HEK293 (cell line): ENCODE measurements around the gene TBC1D14.

Source experiments
- GFI1B ChIP-seq: fragments of 450-650 bp; formaldehyde crosslinking; IDR thresholded peaks from 2 replicates; pipeline ENCODE4 v1.5.1; 2016; ENCODE audit warnings: missing biosample characterization, missing genetic modification characterization
- KLF1 ChIP-seq: fragments of 450-650 bp; formaldehyde crosslinking; IDR thresholded peaks from 2 replicates; pipeline ENCODE4 v1.5.1; 2016; ENCODE audit warnings: missing biosample characterization, missing genetic modification characterization
- ZBTB20 ChIP-seq: fragments of 450-650 bp; formaldehyde crosslinking; IDR thresholded peaks from 2 replicates; pipeline ENCODE4 v1.5.1; 2016; ENCODE audit warnings: missing biosample characterization, missing genetic modification characterization
- ZNF132 ChIP-seq: fragments of 450-650 bp; formaldehyde crosslinking; IDR thresholded peaks from 2 replicates; pipeline ENCODE4 v1.5.1; 2017; ENCODE audit warnings: missing biosample characterization, missing genetic modification characterization, borderline replicate concordance
- ZNF157 ChIP-seq: fragments of 450-650 bp; formaldehyde crosslinking; IDR thresholded peaks from 2 replicates; pipeline ENCODE4 v1.5.1; 2016; ENCODE audit warnings: missing biosample characterization, missing genetic modification characterization
- ZNF341 ChIP-seq: fragments of 450-650 bp; formaldehyde crosslinking; IDR thresholded peaks from 2 replicates; pipeline ENCODE4; 2016; ENCODE audit warnings: low read depth, missing biosample characterization, missing genetic modification characterization
- ZNF394 ChIP-seq: fragments of 450-650 bp; formaldehyde crosslinking; IDR thresholded peaks from 2 replicates; pipeline ENCODE4 v1.5.1; 2016; ENCODE audit warnings: missing biosample characterization, missing genetic modification characterization, mild to moderate bottlenecking, moderate library complexity, borderline replicate concordance
- ZNF514 ChIP-seq: fragments of 450-650 bp; formaldehyde crosslinking; IDR thresholded peaks from 2 replicates; pipeline ENCODE4 v1.5.1; 2016; ENCODE audit warnings: missing biosample characterization, missing genetic modification characterization
- ZNF544 ChIP-seq: fragments of 450-650 bp; formaldehyde crosslinking; IDR thresholded peaks from 2 replicates; pipeline ENCODE4 v1.5.0; 2017; ENCODE audit warnings: missing biosample characterization, missing genetic modification characterization
- ZNF561 ChIP-seq: fragments of 450-650 bp; IDR thresholded peaks from 2 replicates; pipeline ENCODE4 v1.5.1; 2018; ENCODE audit warnings: missing biosample characterization, missing genetic modification characterization, borderline replicate concordance
- ZNF610 ChIP-seq: fragments of 450-650 bp; formaldehyde crosslinking; IDR thresholded peaks from 2 replicates; pipeline ENCODE4 v1.5.1; 2016; ENCODE audit warnings: missing biosample characterization, missing genetic modification characterization, borderline replicate concordance
- ZNF621 ChIP-seq: fragments of 450-650 bp; formaldehyde crosslinking; IDR thresholded peaks from 2 replicates; pipeline ENCODE4 v1.5.1; 2017; ENCODE audit warnings: missing biosample characterization, missing genetic modification characterization
- ZNF670 ChIP-seq: fragments of 450-650 bp; formaldehyde crosslinking; IDR thresholded peaks from 2 replicates; pipeline ENCODE4 v1.5.1; 2016; ENCODE audit warnings: missing biosample characterization, missing genetic modification characterization, low read depth
- ZNF776 ChIP-seq: fragments of 450-650 bp; formaldehyde crosslinking; IDR thresholded peaks from 2 replicates; pipeline ENCODE4 v1.5.0; 2017; ENCODE audit warnings: missing biosample characterization, missing genetic modification characterization, borderline replicate concordance
- ZNF785 ChIP-seq: fragments of 450-650 bp; formaldehyde crosslinking; IDR thresholded peaks from 2 replicates; pipeline ENCODE4 v1.5.1; 2016; ENCODE audit warnings: missing biosample characterization, missing genetic modification characterization
- ZNF843 ChIP-seq: fragments of 450-650 bp; formaldehyde crosslinking; IDR thresholded peaks from 2 replicates; pipeline ENCODE4 v1.5.1; 2016; ENCODE audit warnings: missing biosample characterization, missing genetic modification characterization
- TF ChIP-seq, protein P1 (sequence below): fragments of 450-650 bp; IDR thresholded peaks from 2 replicates; pipeline ENCODE4 v1.5.1; 2018; ENCODE audit warnings: missing biosample characterization, mild to moderate bottlenecking, missing genetic modification characterization
- TF ChIP-seq, protein P2 (sequence below): fragments of 450-650 bp; IDR thresholded peaks from 2 replicates; pipeline ENCODE4 v1.5.1; 2018; ENCODE audit warnings: missing biosample characterization, missing genetic modification characterization
- TF ChIP-seq, protein P3 (sequence below): fragments of 450-650 bp; formaldehyde crosslinking; IDR thresholded peaks from 2 replicates; pipeline ENCODE4 v1.5.1; 2016; ENCODE audit warnings: missing biosample characterization, missing genetic modification characterization
- TF ChIP-seq, protein P4 (sequence below): fragments of 450-650 bp; formaldehyde crosslinking; IDR thresholded peaks from 2 replicates; pipeline ENCODE4 v1.5.1; 2016; ENCODE audit warnings: missing biosample characterization, missing genetic modification characterization
- TF ChIP-seq, protein P5 (sequence below): fragments of 450-650 bp; formaldehyde crosslinking; IDR thresholded peaks from 2 replicates; pipeline ENCODE4 v1.5.1; 2017; ENCODE audit warnings: missing biosample characterization, missing genetic modification characterization
- TF ChIP-seq, protein P6 (sequence below): fragments of 450-650 bp; formaldehyde crosslinking; IDR thresholded peaks from 2 replicates; pipeline ENCODE4 v1.5.1; 2016; ENCODE audit warnings: missing biosample characterization, missing genetic modification characterization
- TF ChIP-seq, protein P7 (sequence below): fragments of 450-650 bp; formaldehyde crosslinking; optimal IDR thresholded peaks from 2 replicates; pipeline ENCODE3; 2016; ENCODE audit warnings: missing biosample characterization, mild to moderate bottlenecking, missing genetic modification characterization
- TF ChIP-seq, protein P8 (sequence below): fragments of 450-650 bp; formaldehyde crosslinking; IDR thresholded peaks from 2 replicates; pipeline ENCODE4 v1.5.1; 2016; ENCODE audit warnings: missing biosample characterization, missing genetic modification characterization, low read depth

Gene TBC1D14

DNA sequence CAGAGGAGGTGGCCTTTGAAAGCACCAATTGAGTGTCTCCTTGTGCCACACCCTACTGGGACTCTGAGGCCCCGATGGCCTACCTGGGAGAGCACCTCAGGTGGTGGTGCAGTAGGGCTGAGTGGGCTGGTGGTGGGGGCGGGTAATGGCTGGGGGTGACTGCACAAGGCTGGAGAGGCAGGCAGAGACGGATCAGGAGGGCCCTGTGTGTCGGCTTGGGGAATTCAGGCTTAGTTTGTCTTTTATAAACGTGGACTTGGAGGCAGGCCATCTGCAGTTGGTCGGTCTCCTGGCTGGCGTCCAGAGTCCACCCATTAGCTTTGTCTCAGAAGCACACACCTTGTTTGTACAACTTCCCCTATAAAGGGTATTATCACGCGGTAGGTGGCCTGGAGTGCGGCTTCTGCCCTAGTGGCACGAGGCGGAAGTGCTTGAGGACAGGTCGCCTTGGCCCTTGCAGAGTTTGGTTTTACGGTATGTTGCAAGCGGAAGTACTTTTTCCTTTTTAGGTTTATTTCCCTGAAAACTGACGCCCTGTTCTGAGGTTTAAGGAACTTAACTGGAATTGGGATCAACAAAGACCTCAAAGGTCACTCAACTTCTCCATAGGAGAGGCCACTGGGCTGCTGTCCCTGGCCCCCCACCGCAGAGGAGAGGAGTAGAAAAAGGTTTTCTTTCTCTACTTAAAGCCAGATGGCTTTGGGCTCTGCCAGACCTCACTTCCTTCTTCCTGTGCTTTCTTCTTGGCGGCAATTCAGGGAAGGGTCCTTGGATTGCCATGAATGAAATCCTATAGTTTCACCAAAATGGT lies 8.0 kb downstream of the TBC1D14 start (continued):
- TF ChIP-seq, protein P1, sequence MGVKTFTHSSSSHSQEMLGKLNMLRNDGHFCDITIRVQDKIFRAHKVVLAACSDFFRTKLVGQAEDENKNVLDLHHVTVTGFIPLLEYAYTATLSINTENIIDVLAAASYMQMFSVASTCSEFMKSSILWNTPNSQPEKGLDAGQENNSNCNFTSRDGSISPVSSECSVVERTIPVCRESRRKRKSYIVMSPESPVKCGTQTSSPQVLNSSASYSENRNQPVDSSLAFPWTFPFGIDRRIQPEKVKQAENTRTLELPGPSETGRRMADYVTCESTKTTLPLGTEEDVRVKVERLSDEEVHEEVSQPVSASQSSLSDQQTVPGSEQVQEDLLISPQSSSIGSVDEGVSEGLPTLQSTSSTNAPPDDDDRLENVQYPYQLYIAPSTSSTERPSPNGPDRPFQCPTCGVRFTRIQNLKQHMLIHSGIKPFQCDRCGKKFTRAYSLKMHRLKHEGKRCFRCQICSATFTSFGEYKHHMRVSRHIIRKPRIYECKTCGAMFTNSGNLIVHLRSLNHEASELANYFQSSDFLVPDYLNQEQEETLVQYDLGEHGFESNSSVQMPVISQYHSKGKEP (tag by site-specific recombination) = no peak
- TF ChIP-seq, protein P2, sequence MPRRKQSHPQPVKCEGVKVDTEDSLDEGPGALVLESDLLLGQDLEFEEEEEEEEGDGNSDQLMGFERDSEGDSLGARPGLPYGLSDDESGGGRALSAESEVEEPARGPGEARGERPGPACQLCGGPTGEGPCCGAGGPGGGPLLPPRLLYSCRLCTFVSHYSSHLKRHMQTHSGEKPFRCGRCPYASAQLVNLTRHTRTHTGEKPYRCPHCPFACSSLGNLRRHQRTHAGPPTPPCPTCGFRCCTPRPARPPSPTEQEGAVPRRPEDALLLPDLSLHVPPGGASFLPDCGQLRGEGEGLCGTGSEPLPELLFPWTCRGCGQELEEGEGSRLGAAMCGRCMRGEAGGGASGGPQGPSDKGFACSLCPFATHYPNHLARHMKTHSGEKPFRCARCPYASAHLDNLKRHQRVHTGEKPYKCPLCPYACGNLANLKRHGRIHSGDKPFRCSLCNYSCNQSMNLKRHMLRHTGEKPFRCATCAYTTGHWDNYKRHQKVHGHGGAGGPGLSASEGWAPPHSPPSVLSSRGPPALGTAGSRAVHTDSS (tag by site-specific recombination) = no peak
- TF ChIP-seq GFI1B = no peak
- TF ChIP-seq ZNF394 (tag by site-specific recombination) = no peak
- TF ChIP-seq, protein P3, sequence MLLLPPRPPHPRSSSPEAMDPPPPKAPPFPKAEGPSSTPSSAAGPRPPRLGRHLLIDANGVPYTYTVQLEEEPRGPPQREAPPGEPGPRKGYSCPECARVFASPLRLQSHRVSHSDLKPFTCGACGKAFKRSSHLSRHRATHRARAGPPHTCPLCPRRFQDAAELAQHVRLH (tag by site-specific recombination) = peak; percentile 90
- TF ChIP-seq ZNF843 (tag by site-specific recombination) = peak; percentile 82
- TF ChIP-seq KLF1 (tag by site-specific recombination) = peak; percentile 76
- no peak for TF ChIP-seq ZNF621 (tag by site-specific recombination)
- TF ChIP-seq ZNF561 = no peak
- no peak for TF ChIP-seq ZNF157 (tag by site-specific recombination)
- TF ChIP-seq, protein P4, sequence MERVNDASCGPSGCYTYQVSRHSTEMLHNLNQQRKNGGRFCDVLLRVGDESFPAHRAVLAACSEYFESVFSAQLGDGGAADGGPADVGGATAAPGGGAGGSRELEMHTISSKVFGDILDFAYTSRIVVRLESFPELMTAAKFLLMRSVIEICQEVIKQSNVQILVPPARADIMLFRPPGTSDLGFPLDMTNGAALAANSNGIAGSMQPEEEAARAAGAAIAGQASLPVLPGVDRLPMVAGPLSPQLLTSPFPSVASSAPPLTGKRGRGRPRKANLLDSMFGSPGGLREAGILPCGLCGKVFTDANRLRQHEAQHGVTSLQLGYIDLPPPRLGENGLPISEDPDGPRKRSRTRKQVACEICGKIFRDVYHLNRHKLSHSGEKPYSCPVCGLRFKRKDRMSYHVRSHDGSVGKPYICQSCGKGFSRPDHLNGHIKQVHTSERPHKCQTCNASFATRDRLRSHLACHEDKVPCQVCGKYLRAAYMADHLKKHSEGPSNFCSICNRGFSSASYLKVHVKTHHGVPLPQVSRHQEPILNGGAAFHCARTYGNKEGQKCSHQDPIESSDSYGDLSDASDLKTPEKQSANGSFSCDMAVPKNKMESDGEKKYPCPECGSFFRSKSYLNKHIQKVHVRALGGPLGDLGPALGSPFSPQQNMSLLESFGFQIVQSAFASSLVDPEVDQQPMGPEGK = 0 out of 2 replicates have a peak, but pooled peaks have one; percentile 33
- TF ChIP-seq ZBTB20 (tag by site-specific recombination) = no peak; the same call in 1 of the 2 replicates
- TF ChIP-seq ZNF341 (tag by site-specific recombination) = no peak
- TF ChIP-seq, protein P5, sequence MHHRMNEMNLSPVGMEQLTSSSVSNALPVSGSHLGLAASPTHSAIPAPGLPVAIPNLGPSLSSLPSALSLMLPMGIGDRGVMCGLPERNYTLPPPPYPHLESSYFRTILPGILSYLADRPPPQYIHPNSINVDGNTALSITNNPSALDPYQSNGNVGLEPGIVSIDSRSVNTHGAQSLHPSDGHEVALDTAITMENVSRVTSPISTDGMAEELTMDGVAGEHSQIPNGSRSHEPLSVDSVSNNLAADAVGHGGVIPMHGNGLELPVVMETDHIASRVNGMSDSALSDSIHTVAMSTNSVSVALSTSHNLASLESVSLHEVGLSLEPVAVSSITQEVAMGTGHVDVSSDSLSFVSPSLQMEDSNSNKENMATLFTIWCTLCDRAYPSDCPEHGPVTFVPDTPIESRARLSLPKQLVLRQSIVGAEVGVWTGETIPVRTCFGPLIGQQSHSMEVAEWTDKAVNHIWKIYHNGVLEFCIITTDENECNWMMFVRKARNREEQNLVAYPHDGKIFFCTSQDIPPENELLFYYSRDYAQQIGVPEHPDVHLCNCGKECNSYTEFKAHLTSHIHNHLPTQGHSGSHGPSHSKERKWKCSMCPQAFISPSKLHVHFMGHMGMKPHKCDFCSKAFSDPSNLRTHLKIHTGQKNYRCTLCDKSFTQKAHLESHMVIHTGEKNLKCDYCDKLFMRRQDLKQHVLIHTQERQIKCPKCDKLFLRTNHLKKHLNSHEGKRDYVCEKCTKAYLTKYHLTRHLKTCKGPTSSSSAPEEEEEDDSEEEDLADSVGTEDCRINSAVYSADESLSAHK (tag by site-specific recombination) = peak; percentile 38; the same call in 1 of the 2 replicates
- TF ChIP-seq ZNF132 (tag by site-specific recombination) = no peak
- TF ChIP-seq ZNF785 (tag by site-specific recombination) = no peak
- TF ChIP-seq ZNF610 = no peak
- no peak for TF ChIP-seq ZNF514
- TF ChIP-seq ZNF670 = no peak
- TF ChIP-seq ZNF776 (tag by site-specific recombination) = no peak
- TF ChIP-seq, protein P6, sequence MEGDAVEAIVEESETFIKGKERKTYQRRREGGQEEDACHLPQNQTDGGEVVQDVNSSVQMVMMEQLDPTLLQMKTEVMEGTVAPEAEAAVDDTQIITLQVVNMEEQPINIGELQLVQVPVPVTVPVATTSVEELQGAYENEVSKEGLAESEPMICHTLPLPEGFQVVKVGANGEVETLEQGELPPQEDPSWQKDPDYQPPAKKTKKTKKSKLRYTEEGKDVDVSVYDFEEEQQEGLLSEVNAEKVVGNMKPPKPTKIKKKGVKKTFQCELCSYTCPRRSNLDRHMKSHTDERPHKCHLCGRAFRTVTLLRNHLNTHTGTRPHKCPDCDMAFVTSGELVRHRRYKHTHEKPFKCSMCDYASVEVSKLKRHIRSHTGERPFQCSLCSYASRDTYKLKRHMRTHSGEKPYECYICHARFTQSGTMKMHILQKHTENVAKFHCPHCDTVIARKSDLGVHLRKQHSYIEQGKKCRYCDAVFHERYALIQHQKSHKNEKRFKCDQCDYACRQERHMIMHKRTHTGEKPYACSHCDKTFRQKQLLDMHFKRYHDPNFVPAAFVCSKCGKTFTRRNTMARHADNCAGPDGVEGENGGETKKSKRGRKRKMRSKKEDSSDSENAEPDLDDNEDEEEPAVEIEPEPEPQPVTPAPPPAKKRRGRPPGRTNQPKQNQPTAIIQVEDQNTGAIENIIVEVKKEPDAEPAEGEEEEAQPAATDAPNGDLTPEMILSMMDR = peak; percentile 40; the same call in 1 of the 2 replicates
- TF ChIP-seq, protein P7, sequence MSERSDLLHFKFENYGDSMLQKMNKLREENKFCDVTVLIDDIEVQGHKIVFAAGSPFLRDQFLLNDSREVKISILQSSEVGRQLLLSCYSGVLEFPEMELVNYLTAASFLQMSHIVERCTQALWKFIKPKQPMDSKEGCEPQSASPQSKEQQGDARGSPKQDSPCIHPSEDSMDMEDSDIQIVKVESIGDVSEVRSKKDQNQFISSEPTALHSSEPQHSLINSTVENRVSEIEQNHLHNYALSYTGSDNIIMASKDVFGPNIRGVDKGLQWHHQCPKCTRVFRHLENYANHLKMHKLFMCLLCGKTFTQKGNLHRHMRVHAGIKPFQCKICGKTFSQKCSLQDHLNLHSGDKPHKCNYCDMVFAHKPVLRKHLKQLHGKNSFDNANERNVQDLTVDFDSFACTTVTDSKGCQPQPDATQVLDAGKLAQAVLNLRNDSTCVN (tag by site-specific recombination) = no peak
- TF ChIP-seq, protein P8, sequence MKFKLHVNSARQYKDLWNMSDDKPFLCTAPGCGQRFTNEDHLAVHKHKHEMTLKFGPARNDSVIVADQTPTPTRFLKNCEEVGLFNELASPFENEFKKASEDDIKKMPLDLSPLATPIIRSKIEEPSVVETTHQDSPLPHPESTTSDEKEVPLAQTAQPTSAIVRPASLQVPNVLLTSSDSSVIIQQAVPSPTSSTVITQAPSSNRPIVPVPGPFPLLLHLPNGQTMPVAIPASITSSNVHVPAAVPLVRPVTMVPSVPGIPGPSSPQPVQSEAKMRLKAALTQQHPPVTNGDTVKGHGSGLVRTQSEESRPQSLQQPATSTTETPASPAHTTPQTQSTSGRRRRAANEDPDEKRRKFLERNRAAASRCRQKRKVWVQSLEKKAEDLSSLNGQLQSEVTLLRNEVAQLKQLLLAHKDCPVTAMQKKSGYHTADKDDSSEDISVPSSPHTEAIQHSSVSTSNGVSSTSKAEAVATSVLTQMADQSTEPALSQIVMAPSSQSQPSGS (tag by site-specific recombination) = no peak
- no peak for TF ChIP-seq ZNF544 (tag by site-specific recombination)
